HUES64 (cell line): Measurements from ENCODE around the gene TMEM115.

ENCODE experiments used
- H3K27ac ChIP-seq: 2 replicates; pipeline ENCODE4 v1.7.0; 2013; ENCODE audit warnings: low read depth, low read length, inconsistent platforms
- H3K27me3 ChIP-seq: 2 replicates; pipeline ENCODE4 v1.6.1; 2013; ENCODE audit warnings: mild to moderate bottlenecking, low read length; ENCODE audit not compliant: insufficient read depth
- H3K36me3 ChIP-seq: 2 replicates; pipeline ENCODE4 v1.6.1; 2013; ENCODE audit warnings: mild to moderate bottlenecking, low read length; ENCODE audit not compliant: insufficient read depth
- H3K4me1 ChIP-seq: 2 replicates; pipeline ENCODE4 v1.6.1; 2013; ENCODE audit warnings: mild to moderate bottlenecking, low read length, moderate library complexity; ENCODE audit not compliant: insufficient read depth
- H3K4me3 ChIP-seq: 2 replicates; pipeline ENCODE4 v1.5.1; 2013; ENCODE audit warnings: mild to moderate bottlenecking, low read length, moderate library complexity
- H3K9ac ChIP-seq: 2 replicates; pipeline ENCODE4 v1.6.1; 2013; ENCODE audit warnings: mild to moderate bottlenecking, low read depth, low read length
- H3K9me3 ChIP-seq: 2 replicates; pipeline ENCODE4 v1.6.1; 2013; ENCODE audit warnings: low read depth, low read length; ENCODE audit not compliant: insufficient read depth
- WGBS: fragments of 150-250, 120-280 bp; methylation state at CpG from one replicate; pipeline ENCODE4 v1.1.7; 2013; ENCODE audit warnings: missing lambda C conversion rate; 5-methylcytosine and 5-hydroxymethylcytosine counted together

The TMEM115 gene

DNA sequence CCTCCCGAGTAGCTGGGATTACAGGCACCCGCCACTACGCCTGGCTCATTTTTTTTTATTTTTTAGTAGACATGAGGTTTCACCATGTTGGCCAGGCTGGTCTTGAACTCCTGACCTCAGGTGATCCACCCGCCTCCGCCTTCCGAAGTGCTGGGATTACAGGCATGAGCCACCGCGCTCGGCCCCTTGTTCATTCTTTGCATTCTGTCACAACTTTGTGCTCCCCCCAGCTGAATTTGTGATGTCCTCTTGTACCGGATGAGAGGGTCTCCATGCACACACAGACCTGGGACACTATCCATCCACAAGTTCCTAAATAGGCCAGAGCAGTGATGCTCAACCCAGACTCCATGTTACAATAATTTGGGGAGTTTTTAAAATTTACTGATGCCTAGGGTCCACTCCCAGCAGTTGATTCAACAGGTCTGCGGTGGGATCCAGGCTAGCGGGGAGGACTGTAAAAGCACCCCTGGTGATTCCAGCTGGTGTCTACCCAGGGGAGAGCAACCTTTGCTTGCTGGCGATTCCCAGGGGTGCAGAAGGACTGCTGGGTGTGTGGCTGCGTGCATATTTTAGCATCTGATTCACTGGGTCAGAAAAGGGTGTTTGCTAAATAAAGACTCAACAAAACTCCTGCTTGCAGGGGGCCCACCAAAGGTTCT is 19.7 kb downstream of the TMEM115 start:
- H3K27ac ChIP-seq: no peak overlapping the region
- H3K4me3 ChIP-seq: peak overlapping the region; percentile 57
- H3K36me3 ChIP-seq: no peaks in the 10 kb centered on the region
- WGBS: 88% methylated on average over 14 of the region's 14 CpGs
- peaks cover 54% of the 10 kb centered on the region for H3K27me3 ChIP-seq
- H3K4me1 ChIP-seq: 0 out of 2 replicates have a peak, but pooled peaks cover 12% of the 10 kb centered on the region
- H3K9ac ChIP-seq: no peak overlapping the region
- H3K9me3 ChIP-seq: no peaks in the 10 kb centered on the region

DNA sequence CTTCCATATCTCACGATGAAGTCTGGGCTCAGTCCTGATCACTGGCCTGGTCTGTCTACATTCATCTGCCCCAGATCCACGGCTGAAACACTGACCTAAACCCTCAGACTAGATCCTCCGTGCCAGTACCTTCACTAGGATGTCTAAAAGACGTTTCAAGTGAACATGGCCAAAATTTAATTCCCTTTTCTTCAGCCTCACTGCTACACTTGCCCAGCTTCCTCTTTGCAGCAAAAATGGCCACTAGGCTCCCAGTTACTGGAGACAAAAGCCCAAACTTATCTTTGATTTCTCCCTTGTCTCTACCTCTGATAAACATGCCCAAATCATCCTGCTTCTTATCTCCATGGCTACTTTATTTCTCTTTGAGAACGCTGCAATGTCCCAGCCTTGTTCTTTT is 20.4 kb downstream of the TMEM115 start:
- 0 out of 2 replicates have a peak, but pooled peaks cover 12% of the 10 kb centered on the region for H3K4me1 ChIP-seq
- no peaks in the 10 kb centered on the region for H3K9me3 ChIP-seq
- 0 out of 2 replicates have a peak, but pooled peaks cover under 1% of the 10 kb centered on the region for H3K36me3 ChIP-seq
- H3K27ac ChIP-seq: no peak overlapping the region
- peaks cover 52% of the 10 kb centered on the region for H3K27me3 ChIP-seq
- no peak overlapping the region for H3K4me3 ChIP-seq
- H3K9ac ChIP-seq: no peak overlapping the region
- 91% methylated on average over 5 of the region's 5 CpGs for WGBS

DNA sequence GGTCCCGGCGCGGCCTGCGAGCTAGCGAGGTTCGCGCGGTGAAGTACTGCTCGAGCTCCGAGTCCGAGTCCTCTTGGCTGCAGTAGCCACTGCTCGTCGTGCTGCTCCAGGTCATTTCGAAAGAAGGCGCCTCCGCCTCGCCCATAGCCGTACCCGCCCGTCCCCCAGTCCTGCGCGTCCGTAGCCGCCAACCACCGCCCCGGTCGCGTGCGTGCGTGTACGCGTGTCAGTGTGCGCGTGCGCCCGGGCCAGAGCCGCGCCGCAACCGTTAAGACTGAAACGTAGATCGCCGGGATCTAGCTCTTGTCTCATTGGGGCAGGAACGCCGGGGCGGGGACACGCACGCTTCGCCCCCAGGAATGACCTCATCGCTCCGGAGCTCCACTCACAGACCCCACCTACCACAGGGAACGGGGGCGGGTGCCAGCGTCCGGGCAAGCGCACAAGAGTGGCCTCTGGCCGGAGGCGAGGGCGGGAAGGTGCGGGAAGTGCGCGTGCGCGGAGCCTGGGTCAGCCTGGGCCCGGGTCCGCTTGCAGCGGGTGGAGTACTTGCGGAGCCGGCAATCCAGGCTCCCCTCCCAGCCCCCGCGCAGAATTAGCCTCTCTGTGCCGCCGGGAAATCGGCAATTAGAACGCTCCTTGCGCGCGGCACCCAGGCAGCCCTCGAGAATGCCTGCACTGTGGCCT is 22.0 kb downstream of the TMEM115 start:
- H3K4me3 ChIP-seq: peak overlapping the region; percentile 85
- H3K36me3 ChIP-seq: peaks cover 7% of the 10 kb centered on the region
- H3K9ac ChIP-seq: peak overlapping the region; percentile 82
- no peaks in the 10 kb centered on the region for H3K9me3 ChIP-seq
- H3K27me3 ChIP-seq: peaks cover 43% of the 10 kb centered on the region
- WGBS: under 1% methylated on average over 79 of the region's 79 CpGs
- H3K27ac ChIP-seq: peak overlapping the region; percentile 91; the same call in 1 of the 2 replicates
- 0 out of 2 replicates have a peak, but pooled peaks cover 12% of the 10 kb centered on the region for H3K4me1 ChIP-seq

DNA sequence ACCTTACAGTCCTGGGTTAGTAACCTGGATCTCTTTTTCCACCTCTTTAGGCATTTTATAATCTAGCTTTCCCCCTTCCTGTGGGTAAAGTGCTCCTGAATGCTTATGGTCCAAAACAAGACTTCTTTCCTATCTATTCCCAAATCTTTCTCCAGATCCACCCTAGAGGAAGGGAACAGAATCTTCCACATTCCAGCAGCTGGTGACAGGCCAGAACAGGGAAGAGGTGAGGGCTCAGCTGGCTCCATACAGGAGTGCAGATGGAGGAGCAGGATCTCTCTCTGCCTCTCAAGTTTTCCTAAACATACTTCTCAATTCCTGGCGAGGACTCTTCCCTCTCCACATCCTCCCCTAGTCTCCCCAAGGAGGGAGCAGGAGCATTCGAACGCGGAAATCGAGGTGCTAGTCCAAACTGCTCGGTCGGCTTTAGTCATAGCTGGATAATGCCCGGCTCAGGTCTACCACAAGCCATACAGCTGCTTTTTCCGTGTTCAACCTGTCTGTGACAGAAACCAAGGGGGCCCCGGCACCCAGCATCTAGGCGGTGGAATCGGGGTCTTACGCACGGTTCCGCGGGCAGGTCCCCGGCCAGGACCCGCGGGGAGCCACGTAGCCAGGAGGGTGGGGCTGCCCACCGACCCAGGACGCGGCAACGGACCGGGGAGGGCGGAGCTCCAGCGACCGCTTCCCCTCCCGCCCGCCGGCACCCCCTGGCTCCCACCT is 22.7 kb downstream of the TMEM115 start:
- 1% methylated on average over 31 of the region's 31 CpGs for WGBS
- H3K4me1 ChIP-seq: 0 out of 2 replicates have a peak, but pooled peaks cover 12% of the 10 kb centered on the region

DNA sequence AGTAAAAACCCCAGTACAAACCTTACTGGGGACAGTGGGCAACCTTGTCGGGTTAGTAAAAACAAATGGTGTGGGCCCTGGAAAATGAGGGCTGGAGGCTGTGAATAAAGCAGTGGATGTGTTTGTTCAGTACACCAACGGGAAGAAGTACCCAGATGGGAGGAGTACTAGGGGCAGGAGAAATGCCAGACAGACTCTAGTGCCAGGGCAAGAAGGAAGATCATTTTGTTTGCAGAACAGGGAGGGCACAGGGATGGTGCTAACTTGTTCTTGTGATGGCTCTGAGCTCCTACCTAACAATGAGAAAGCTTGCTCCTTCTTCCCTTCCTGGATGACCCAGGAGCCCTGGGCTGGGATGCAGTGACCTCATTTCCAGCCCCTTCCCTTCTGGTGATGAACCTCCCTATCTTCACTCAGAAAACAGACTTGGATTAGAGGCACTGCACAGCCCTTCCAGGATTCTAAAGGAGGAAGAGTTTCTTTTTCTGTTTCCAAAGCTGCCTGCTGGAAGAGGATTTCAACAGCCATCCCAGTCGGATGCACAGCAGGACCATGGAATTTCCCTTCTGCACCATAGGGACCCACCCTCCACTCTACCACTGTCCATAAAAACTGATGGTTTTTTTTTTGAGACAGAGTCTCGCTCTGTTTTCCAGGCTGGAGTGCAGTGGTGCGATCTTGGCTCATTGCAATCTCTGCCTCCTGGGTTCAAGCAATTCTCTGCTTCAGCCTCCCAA is 24.8 kb downstream of the TMEM115 start:
- Histone ChIP-seq H3K4me1 (0 out of 2 replicates have a peak, but pooled peaks cover 6% of the 10 kb centered on the region), H3K9me3 (no peaks in the 10 kb centered on the region), H3K36me3 (peaks cover 35% of the 10 kb centered on the region), H3K27ac (no peak overlapping the region), H3K9ac (no peak overlapping the region), H3K27me3 (peaks cover 15% of the 10 kb centered on the region), H3K4me3 (no peak overlapping the region)
- WGBS: 90% methylated on average over 5 of the region's 5 CpGs

More for the DNA sequence above, 22.7 kb downstream of the TMEM115 start:
- Histone ChIP-seq H3K4me3 (peak overlapping the region; percentile 85), H3K9ac (peak overlapping the region; percentile 82), H3K27me3 (peaks cover 36% of the 10 kb centered on the region), H3K9me3 (no peaks in the 10 kb centered on the region), H3K27ac (peak overlapping the region; percentile 91; the same call in 1 of the 2 replicates), H3K36me3 (peaks cover 14% of the 10 kb centered on the region)

DNA sequence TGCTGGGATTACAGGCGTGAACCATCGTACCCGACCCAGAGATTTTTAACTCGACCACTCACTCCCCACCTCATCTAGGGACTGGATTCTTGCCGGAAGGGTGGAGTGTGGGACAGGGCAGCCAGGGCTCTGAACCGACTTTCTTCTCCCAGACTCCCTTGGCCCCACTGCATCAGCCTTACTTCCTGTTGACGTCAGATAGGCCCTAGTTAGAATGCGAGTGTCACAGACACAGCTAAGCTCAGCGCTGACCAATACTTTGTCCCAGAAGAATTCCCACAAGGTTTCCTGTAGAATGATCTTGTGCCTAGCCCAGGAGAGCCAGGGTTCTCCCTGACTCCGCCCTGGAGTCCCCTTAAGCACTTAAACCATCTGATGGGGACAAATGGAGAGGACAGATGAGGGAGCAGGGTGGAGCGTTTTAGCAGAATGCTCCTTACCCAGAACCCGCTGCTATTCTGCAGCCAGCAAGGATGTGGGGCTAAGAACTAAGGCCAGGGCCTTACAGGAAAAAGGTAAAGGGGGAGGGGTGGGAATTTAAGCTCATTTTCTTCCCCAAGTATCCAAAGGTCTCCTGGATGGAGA is 25.5 kb downstream of the TMEM115 start:
- Histone ChIP-seq H3K27me3 (peaks cover 8% of the 10 kb centered on the region), H3K4me1 (0 out of 2 replicates have a peak, but pooled peaks cover 6% of the 10 kb centered on the region), H3K27ac (no peak overlapping the region), H3K4me3 (no peak overlapping the region), H3K9me3 (no peaks in the 10 kb centered on the region), H3K9ac (no peak overlapping the region), H3K36me3 (peaks cover 38% of the 10 kb centered on the region)
- 92% methylated on average over 12 of the region's 12 CpGs for WGBS

DNA sequence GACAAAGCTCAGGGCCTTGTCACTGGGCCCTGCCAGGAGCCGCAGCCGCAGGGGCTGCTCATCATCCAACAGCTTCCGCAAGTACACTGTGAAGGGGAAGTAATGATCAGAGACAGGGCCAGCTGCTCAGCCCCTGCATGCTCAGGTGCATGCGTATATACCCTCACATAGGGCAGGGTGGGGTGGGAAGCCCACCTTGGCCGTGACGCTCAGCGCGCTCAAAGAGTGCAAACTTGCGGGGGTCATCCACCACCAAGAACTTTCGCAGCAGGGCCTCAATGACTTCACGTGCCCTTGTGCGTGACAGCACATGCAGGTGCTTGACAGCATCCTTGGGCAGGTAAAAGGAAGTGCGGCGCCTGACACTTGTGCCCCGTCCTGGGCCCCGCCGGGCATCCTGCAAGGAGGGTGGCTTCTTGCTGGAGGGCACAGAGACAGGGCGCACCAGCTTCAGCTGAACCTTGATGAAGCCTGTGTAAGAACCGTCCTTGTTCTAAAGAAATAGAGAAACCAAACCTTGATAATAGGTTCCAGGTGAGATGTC is 27.9 kb downstream of the TMEM115 start:
- Histone ChIP-seq H3K9me3 (no peaks in the 10 kb centered on the region), H3K27ac (no peak overlapping the region), H3K4me1 (0 out of 2 replicates have a peak, but pooled peaks cover 6% of the 10 kb centered on the region), H3K36me3 (peaks cover 38% of the 10 kb centered on the region), H3K9ac (no peak overlapping the region), H3K27me3 (no peaks in the 10 kb centered on the region), H3K4me3 (no peak overlapping the region)
- WGBS: 96% methylated on average over 19 of the region's 19 CpGs

DNA sequence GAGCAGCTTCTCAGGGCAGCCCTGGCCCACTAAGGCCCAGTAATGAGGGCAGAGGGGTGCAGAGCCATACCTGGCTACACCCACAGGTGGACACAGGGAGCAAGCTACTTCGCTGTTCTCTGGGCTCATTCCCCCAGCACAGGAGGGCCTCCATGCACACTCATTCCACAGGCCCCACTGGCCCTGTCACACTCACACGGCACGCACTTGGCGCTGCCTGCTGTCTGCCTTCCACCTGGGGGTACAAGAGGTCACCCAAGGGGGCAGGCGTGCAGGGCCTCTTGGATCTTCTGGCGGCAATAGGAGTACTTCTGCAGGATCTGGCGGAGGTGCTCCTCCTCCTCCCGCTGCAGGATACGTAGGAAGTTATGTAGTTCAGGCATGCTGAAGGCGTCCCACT is 29.0 kb downstream of the TMEM115 start:
- Histone ChIP-seq H3K27me3 (no peaks in the 10 kb centered on the region), H3K4me1 (no peaks in the 10 kb centered on the region), H3K27ac (no peak overlapping the region), H3K9me3 (no peaks in the 10 kb centered on the region), H3K9ac (no peak overlapping the region), H3K4me3 (no peak overlapping the region), H3K36me3 (peaks cover 49% of the 10 kb centered on the region)
- 97% methylated on average over 10 of the region's 10 CpGs for WGBS

DNA sequence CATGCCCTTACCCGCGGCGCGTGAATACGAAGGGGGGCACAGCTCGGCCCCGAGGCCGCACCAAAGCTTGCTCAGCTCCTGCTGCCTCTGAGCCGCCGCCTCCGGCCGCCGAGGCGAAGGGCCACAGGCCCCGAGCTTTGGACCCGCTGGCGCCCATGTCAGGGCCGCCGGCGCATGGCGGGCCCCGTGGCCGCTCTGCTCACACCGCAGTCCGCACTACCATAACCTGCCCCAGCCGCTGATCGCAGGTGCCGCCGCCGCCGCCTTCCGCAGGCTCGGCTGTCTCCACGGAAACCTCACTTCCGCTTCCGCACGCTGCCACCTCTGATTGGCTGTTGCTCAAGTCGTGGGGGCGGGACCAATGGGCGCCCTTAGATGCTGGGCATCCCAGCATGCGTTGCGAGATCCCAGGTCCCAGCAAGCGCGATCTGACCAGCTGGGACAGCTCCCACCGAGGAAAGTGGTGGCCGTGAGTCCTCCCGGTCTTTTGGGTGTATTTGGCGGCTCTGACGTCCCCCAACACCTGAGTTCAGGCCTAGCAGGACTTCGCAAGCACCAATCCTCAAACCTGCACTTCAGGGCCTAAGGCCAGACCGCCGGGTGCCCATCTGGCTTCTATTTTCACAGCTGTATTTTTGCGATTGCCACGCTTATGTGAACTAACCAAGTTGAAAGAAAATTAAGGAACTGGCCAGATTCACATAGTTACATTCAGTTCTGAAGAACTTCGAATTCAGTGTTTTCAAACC is 31.2 kb downstream of the TMEM115 start, which contains the start of gene TUSC2:
TSS of gene TUSC2 (minus strand) at position 281 of the 749 bp plus-strand sequence. CDS start at position 157, 124 bp downstream.
- H3K4me3 ChIP-seq: peak within 1 kb of the TSS; percentile 88
- no peaks in the 10 kb centered on the region for H3K9me3 ChIP-seq
- H3K27ac ChIP-seq: peak within 1 kb of the TSS; percentile 56
- 5% methylated on average over 55 of the region's 55 CpGs for WGBS
- peak within 1 kb of the TSS; percentile 81 for H3K9ac ChIP-seq
- H3K4me1 ChIP-seq: peaks cover 3% of the 10 kb centered on the region; the same call in 1 of the 2 replicates
- H3K36me3 ChIP-seq: peaks cover 50% of the 10 kb centered on the region
- H3K27me3 ChIP-seq: no peaks in the 10 kb centered on the region
